Liver (tissue), 3 donors: ENCODE data around the gene WNK4.

ENCODE experiments used
- HNF4A ChIP-seq, 2 donors: conservative IDR thresholded peaks; 2 replicates each; pipeline ENCODE4 v1.6.1; 2016; ENCODE audit warnings: antibody characterized with exemption in 2 of 2, mild to moderate bottlenecking in 2 of 2
- JUND ChIP-seq, 2 donors: IDR thresholded peaks; 2 replicates each; pipeline ENCODE4 v1.6.1; 2016; ENCODE audit warnings: antibody characterized with exemption in 2 of 2
- NR2F2 ChIP-seq: IDR thresholded peaks from 2 replicates; pipeline ENCODE4 v1.6.1; 2016; ENCODE audit warnings: antibody characterized with exemption
- RAD21 ChIP-seq, 2 donors: IDR thresholded peaks; 2 replicates each; pipeline ENCODE4 v1.6.1; 2016; ENCODE audit warnings: antibody characterized with exemption in 2 of 2, mild to moderate bottlenecking in 2 of 2
- RXRA ChIP-seq, 2 donors: IDR thresholded peaks; 2 replicates each; pipeline ENCODE4 v1.6.1; 2017 to 2018; ENCODE audit warnings: antibody characterized with exemption in 2 of 2, mild to moderate bottlenecking in 1 of 2
- SP1 ChIP-seq: IDR thresholded peaks from 2 replicates; pipeline ENCODE4 v1.6.1; 2018; ENCODE audit warnings: antibody characterized with exemption, mild to moderate bottlenecking
- YY1 ChIP-seq: IDR thresholded peaks from 2 replicates; pipeline ENCODE4 v1.6.1; 2016; ENCODE audit warnings: antibody characterized with exemption, mild to moderate bottlenecking
- TF ChIP-seq, protein P1 (sequence below): fragments of 150-350 bp; IDR thresholded peaks from 2 replicates; pipeline ENCODE4 v1.5.1; 2017; ENCODE audit warnings: improper control_type of control experiment, low read depth, low read length; ENCODE audit not compliant: missing input control
- TF ChIP-seq, protein P2 (sequence below): IDR thresholded peaks from 2 replicates; pipeline ENCODE4 v1.6.1; 2016; ENCODE audit warnings: antibody characterized with exemption
- TF ChIP-seq, protein P3 (sequence below): IDR thresholded peaks from 2 replicates; pipeline ENCODE4 v1.6.1; 2016; ENCODE audit warnings: antibody characterized with exemption
- TF ChIP-seq, protein P4 (sequence below): IDR thresholded peaks from 2 replicates; pipeline ENCODE4 v1.6.1; 2016; ENCODE audit warnings: antibody characterized with exemption
- TF ChIP-seq, protein P5 (sequence below): IDR thresholded peaks from 2 replicates; pipeline ENCODE4 v1.6.1; 2016; ENCODE audit warnings: antibody characterized with exemption, mild to moderate bottlenecking
- donor health status: healthy.
- donor health status: healthy.

DNA sequence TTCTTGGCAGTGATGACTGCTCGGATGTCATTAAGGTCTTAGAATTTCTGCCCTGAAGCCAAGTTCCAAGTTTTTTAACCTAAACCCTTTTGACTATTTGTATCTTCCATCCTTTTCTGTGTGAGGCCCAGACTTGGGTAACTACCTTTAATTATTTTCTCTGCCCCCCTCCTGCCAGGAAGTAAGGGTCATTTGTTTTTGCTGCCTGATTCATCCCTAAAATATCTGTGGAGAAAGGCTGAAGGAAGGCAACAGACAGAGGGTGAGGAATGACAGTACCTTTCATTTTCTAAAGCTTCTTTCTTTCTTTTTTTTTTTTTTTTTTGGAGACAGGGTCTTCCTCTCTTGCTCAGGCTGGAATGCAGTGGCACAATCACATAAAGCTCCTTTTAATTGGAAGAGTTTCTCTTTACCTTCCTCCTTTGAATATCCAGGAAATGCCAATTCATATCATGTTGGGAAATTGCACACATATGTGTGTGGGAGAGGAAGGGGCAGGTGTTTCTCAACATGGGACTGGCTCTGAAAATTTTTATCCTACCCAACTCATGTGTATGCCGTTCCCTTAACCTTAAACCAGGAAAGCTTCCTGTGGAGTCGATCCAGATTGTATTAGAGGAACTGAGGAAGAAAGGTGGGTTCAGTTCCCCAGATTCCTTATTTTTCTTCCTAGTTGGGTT is 6.2 kb upstream of the WNK4 start:
- TF ChIP-seq, protein P1, sequence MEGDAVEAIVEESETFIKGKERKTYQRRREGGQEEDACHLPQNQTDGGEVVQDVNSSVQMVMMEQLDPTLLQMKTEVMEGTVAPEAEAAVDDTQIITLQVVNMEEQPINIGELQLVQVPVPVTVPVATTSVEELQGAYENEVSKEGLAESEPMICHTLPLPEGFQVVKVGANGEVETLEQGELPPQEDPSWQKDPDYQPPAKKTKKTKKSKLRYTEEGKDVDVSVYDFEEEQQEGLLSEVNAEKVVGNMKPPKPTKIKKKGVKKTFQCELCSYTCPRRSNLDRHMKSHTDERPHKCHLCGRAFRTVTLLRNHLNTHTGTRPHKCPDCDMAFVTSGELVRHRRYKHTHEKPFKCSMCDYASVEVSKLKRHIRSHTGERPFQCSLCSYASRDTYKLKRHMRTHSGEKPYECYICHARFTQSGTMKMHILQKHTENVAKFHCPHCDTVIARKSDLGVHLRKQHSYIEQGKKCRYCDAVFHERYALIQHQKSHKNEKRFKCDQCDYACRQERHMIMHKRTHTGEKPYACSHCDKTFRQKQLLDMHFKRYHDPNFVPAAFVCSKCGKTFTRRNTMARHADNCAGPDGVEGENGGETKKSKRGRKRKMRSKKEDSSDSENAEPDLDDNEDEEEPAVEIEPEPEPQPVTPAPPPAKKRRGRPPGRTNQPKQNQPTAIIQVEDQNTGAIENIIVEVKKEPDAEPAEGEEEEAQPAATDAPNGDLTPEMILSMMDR, result no peak
- TF ChIP-seq SP1 (no peak), YY1 (no peak), RXRA (IDR thresholded peaks at IDR 0.05) (no peak), JUND (IDR thresholded peaks at IDR 0.05) (no peak), NR2F2 (no peak), RAD21 (IDR thresholded peaks at IDR 0.05) (no peak), HNF4A (conservative IDR thresholded peaks at IDR 0.05) (no peak)
- TF ChIP-seq, protein P2, sequence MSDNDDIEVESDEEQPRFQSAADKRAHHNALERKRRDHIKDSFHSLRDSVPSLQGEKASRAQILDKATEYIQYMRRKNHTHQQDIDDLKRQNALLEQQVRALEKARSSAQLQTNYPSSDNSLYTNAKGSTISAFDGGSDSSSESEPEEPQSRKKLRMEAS, result no peak
- TF ChIP-seq, protein P3, sequence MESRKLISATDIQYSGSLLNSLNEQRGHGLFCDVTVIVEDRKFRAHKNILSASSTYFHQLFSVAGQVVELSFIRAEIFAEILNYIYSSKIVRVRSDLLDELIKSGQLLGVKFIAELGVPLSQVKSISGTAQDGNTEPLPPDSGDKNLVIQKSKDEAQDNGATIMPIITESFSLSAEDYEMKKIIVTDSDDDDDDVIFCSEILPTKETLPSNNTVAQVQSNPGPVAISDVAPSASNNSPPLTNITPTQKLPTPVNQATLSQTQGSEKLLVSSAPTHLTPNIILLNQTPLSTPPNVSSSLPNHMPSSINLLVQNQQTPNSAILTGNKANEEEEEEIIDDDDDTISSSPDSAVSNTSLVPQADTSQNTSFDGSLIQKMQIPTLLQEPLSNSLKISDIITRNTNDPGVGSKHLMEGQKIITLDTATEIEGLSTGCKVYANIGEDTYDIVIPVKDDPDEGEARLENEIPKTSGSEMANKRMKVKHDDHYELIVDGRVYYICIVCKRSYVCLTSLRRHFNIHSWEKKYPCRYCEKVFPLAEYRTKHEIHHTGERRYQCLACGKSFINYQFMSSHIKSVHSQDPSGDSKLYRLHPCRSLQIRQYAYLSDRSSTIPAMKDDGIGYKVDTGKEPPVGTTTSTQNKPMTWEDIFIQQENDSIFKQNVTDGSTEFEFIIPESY, result no peak
- TF ChIP-seq, protein P4, sequence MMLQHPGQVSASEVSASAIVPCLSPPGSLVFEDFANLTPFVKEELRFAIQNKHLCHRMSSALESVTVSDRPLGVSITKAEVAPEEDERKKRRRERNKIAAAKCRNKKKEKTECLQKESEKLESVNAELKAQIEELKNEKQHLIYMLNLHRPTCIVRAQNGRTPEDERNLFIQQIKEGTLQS, result no peak
- TF ChIP-seq, protein P5, sequence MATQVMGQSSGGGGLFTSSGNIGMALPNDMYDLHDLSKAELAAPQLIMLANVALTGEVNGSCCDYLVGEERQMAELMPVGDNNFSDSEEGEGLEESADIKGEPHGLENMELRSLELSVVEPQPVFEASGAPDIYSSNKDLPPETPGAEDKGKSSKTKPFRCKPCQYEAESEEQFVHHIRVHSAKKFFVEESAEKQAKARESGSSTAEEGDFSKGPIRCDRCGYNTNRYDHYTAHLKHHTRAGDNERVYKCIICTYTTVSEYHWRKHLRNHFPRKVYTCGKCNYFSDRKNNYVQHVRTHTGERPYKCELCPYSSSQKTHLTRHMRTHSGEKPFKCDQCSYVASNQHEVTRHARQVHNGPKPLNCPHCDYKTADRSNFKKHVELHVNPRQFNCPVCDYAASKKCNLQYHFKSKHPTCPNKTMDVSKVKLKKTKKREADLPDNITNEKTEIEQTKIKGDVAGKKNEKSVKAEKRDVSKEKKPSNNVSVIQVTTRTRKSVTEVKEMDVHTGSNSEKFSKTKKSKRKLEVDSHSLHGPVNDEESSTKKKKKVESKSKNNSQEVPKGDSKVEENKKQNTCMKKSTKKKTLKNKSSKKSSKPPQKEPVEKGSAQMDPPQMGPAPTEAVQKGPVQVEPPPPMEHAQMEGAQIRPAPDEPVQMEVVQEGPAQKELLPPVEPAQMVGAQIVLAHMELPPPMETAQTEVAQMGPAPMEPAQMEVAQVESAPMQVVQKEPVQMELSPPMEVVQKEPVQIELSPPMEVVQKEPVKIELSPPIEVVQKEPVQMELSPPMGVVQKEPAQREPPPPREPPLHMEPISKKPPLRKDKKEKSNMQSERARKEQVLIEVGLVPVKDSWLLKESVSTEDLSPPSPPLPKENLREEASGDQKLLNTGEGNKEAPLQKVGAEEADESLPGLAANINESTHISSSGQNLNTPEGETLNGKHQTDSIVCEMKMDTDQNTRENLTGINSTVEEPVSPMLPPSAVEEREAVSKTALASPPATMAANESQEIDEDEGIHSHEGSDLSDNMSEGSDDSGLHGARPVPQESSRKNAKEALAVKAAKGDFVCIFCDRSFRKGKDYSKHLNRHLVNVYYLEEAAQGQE, result no peak
